Colonic mucosa (tissue), 4 donors: ENCODE results near the gene WDR38. TPM values are rescaled to one million over a fixed set of nuclear protein-coding genes. Genes with fewer than 3 reads are reported as not detected.

Source experiments
- DNase-seq: peaks from one replicate; pipeline ENCODE4 v3.0.0-alpha.2; 2020
- H3K27ac ChIP-seq: fragments of 200-600 bp; one replicate; pipeline ENCODE4 v1.8.0; 2021
- H3K27me3 ChIP-seq: fragments of 200-600 bp; one replicate; pipeline ENCODE4 v1.8.0; 2021
- H3K36me3 ChIP-seq: fragments of 200-600 bp; one replicate; pipeline ENCODE4 v1.8.0; 2021
- H3K4me1 ChIP-seq: fragments of 200-600 bp; one replicate; pipeline ENCODE4 v1.8.0; 2021; ENCODE audit warnings: mild to moderate bottlenecking
- H3K4me3 ChIP-seq: fragments of 200-600 bp; one replicate; pipeline ENCODE4 v1.8.0; 2021
- H3K9ac ChIP-seq, 2 donors: one replicate each; pipeline ENCODE4 v1.7.0; 2013; ENCODE audit warnings: control low read depth in 2 of 2, low read depth in 2 of 2, low read length in 2 of 2
- H3K9me3 ChIP-seq: fragments of 200-600 bp; one replicate; pipeline ENCODE4 v1.8.0; 2021
- intact Hi-C: fragments of 100-400 bp; cut with DNase I; formaldehyde crosslinking; loops from one replicate; pipeline ENCODE4 v1.14.1; 2022
- total RNA-seq, 2 donors: library from RNA; stranded (reverse); fragmentation: NEBNext Ultra II Directional in 1 of 2; extraction: Animal tissue kit (Norgen Biotek cat#: 25700) in 1 of 2; gene quantifications; one replicate each; pipeline ENCODE4 v1.2.1, GENCODE V29; 2021
- TF ChIP-seq, protein P1 (sequence below): fragments of 200-600 bp; IDR thresholded peaks from one replicate; pipeline ENCODE4 v1.8.0; 2022; ENCODE audit warnings: antibody characterized with exemption, mild to moderate bottlenecking
- donor health status: healthy.
- donor health status: DM: no; HTN: no; CAD: no.
- donor health status: DM: no; HTN: no; CAD: no.

The WDR38 gene
- total RNA-seq, 2 donors from 2014 or later = not detected

GRCh38 chr9:124890179-124890578 is 36.9 kb downstream of the WDR38 start:
- Histone ChIP-seq H3K4me3 (no peak overlapping the region), H3K4me1 (no peaks in the 10 kb centered on the region), H3K27me3 (no peaks in the 10 kb centered on the region), H3K36me3 (peaks cover 5% of the 10 kb centered on the region), H3K27ac (no peak overlapping the region), H3K9ac (no peak overlapping the region), H3K9me3 (no peaks in the 10 kb centered on the region)
- intact Hi-C loops = no loop called here
- no peak for DNase-seq
- TF ChIP-seq, protein P1, sequence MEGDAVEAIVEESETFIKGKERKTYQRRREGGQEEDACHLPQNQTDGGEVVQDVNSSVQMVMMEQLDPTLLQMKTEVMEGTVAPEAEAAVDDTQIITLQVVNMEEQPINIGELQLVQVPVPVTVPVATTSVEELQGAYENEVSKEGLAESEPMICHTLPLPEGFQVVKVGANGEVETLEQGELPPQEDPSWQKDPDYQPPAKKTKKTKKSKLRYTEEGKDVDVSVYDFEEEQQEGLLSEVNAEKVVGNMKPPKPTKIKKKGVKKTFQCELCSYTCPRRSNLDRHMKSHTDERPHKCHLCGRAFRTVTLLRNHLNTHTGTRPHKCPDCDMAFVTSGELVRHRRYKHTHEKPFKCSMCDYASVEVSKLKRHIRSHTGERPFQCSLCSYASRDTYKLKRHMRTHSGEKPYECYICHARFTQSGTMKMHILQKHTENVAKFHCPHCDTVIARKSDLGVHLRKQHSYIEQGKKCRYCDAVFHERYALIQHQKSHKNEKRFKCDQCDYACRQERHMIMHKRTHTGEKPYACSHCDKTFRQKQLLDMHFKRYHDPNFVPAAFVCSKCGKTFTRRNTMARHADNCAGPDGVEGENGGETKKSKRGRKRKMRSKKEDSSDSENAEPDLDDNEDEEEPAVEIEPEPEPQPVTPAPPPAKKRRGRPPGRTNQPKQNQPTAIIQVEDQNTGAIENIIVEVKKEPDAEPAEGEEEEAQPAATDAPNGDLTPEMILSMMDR = no peak

DNA sequence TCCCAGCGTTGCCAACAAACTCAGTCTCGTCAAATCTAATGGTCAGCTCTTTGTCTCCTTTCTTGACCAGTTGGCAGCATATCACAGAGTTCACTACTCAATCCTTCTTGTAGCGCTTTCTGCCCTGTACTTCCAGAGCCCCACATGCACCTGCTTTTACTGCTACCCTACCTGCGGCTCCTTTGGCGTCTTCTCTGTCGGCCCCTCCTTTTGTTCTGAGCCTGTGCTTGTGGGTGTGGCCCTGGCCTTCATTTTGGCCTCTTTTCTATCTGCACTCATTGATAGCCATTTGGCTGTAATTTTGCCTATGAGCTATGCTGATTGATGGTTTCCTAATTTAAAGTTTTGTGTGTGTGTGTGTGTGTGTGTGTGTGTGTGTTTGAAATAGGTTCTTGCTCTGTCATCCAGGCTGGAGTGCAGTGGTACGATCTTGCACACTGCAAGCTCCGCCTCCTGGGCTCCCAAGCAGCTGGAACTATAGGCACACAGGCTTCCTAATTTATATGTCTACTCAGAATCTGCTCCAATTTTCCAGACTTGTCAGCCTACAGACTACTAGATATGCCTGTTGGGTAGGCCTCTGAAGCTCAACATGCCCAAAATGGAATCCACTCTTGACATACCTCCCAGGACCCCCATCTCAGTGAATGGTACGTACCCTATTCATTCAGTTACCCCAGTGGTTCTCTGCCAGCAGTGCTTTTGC is 40.9 kb downstream of the WDR38 start:
- H3K4me1 ChIP-seq = no peaks in the 10 kb centered on the region
- H3K9ac ChIP-seq = no peak overlapping the region
- no peaks in the 10 kb centered on the region for H3K27me3 ChIP-seq
- no peak overlapping the region for H3K27ac ChIP-seq
- H3K4me3 ChIP-seq = no peak overlapping the region
- TF ChIP-seq, protein P1 = no peak
- DNase-seq = no peak
- H3K36me3 ChIP-seq = no peaks in the 10 kb centered on the region
- no peaks in the 10 kb centered on the region for H3K9me3 ChIP-seq
- intact Hi-C loops = no loop called here

DNA sequence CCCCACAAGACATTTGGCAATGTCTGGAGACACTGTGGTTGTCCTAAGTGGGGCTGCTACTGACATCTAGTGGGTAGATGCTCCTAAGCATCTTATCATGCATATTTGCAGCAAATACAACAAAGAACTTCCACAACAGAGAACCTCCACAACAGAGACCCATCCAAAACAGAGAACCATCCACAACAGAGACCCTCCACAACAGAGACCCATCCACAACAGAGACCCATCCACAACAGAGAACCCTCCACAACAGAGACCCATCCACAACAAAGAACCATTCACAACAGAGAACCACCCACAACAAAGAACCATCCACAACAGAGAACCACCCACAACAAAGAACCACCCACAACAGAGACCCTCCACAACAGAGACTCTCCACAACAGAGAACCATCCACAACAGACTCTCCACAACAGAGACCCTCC is 41.5 kb downstream of the WDR38 start:
- no peaks in the 10 kb centered on the region for H3K9me3 ChIP-seq
- no peaks in the 10 kb centered on the region for H3K4me1 ChIP-seq
- DNase-seq = no peak
- TF ChIP-seq, protein P1 = no peak
- H3K27me3 ChIP-seq = no peaks in the 10 kb centered on the region
- H3K36me3 ChIP-seq = no peaks in the 10 kb centered on the region
- intact Hi-C loops = no loop called here
- no peak overlapping the region for H3K9ac ChIP-seq
- no peak overlapping the region for H3K27ac ChIP-seq
- H3K4me3 ChIP-seq = no peak overlapping the region

DNA sequence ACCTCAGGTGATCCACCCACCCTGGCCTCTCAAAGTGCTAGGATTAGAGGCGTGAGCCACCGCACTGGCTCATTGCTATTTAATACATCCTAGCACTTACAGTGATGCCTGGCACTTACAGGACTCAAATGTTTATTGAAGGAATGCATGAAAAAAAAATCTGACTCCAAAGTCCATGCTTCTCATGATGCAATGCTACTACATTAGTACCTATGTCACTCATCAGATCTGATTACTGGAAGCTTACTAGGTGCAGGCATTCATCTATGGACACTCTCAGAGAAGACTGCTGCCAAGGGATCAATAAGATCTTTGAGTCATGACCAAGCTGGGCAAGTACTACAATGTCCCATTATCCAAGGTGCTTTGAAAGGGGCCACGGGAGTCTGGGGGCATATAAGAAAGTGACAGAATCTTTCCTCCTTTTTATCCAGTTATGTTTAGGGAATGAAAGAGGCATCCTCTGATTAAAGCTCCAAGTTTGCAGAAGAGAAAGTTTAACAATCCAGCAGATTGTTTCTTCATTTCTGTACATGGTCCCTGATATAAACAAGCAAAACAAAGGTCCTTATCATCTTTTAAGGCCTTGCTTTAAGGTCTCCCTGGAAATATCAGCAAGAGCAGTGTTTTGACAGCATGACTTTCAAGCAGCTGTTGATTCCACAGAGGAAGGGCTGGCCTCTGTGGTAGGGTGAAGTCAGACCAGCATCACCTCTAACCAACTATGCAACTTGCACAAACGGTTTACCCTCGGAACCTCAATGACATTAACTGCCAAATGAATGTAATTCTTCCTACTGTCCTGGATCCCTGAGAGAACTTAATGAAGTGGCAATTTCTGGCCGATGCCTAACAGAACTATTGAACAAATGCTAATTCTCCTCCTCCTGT is 44.6 kb downstream of the WDR38 start:
- Histone ChIP-seq H3K4me1 (no peaks in the 10 kb centered on the region), H3K4me3 (no peak overlapping the region), H3K9ac (no peak overlapping the region), H3K27ac (no peak overlapping the region), H3K27me3 (no peaks in the 10 kb centered on the region), H3K9me3 (no peaks in the 10 kb centered on the region), H3K36me3 (no peaks in the 10 kb centered on the region)
- no peak for DNase-seq
- TF ChIP-seq, protein P1 = no peak
- intact Hi-C loops = no loop called here

GRCh38 chr9:124899845-124900244 is 46.6 kb downstream of the WDR38 start:
- TF ChIP-seq, protein P1 = no peak
- DNase-seq = no peak
- H3K27me3 ChIP-seq = no peaks in the 10 kb centered on the region

More at GRCh38 chr9:124899845-124900244, 46.6 kb downstream of the WDR38 start:
- intact Hi-C loops = no loop called here
- Histone ChIP-seq H3K36me3 (no peaks in the 10 kb centered on the region), H3K4me3 (no peak overlapping the region), H3K9ac (no peak overlapping the region), H3K9me3 (no peaks in the 10 kb centered on the region), H3K27ac (no peak overlapping the region), H3K4me1 (no peaks in the 10 kb centered on the region)
